Activated T-helper 1 cell treated with Interleukin-2 at 50 U/mL for 16 hours (primary cell): ENCODE data around the gene SLC18A3.

Experiments
- DNase-seq: peaks from one replicate; pipeline ENCODE4 v3.0.0-alpha.2; 2020; ENCODE audit warnings: low read depth

Gene SLC18A3

DNA sequence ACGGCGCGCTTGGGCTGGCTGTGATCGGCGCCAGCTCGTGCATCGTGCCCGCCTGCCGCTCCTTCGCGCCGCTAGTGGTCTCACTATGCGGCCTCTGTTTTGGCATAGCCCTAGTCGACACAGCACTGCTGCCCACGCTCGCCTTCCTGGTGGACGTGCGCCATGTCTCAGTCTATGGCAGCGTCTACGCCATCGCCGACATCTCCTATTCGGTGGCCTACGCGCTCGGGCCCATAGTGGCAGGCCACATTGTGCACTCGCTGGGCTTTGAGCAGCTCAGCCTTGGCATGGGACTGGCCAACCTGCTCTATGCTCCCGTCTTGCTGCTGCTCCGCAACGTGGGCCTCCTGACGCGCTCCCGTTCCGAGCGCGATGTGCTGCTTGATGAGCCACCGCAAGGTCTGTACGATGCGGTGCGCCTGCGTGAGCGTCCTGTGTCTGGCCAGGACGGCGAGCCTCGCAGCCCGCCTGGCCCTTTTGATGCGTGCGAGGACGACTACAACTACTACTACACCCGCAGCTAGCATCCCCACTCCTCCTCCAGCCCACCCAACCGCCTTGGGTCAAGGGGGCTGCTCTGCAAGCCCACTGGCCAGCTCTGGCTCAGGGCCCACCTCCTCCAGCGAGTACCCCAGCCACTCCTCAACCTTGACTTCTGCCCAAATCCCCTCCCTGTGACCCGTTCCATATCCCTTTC, 1.9 kb downstream of the SLC18A3 start:
- DNase-seq = no peak

DNA sequence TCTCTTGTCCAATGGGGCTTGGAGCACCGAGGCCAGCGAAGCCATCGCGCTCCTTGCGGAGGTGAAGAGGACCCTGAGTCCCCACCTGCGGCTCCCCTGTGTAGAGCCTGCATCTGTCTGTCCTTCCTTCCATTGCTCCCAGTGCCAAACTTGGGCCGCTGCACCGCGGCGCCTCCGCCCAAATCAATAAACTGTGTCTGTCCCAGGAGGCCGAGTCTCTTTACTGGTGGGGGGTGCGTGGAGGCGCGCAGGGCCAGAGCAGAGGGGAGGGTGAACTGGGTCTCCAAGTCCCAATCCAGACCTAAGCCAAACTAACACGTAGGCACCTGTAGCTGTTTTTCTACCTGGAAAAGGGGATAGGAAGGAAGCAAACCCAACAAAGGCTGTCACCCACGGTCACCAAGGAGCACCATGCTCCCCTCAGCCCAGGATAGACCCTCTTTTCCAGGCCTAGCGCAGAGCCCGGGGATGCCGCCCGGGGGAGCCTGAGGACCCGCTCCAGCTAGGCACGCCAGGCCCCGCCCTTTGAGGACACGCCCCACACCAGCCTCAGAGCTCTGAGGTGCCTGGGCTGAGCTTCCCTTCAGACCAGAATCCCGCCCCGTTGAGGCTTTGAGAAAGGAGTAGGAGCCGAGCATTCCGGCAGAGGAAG, 2.5 kb downstream of the SLC18A3 start:
- no peak for DNase-seq

DNA sequence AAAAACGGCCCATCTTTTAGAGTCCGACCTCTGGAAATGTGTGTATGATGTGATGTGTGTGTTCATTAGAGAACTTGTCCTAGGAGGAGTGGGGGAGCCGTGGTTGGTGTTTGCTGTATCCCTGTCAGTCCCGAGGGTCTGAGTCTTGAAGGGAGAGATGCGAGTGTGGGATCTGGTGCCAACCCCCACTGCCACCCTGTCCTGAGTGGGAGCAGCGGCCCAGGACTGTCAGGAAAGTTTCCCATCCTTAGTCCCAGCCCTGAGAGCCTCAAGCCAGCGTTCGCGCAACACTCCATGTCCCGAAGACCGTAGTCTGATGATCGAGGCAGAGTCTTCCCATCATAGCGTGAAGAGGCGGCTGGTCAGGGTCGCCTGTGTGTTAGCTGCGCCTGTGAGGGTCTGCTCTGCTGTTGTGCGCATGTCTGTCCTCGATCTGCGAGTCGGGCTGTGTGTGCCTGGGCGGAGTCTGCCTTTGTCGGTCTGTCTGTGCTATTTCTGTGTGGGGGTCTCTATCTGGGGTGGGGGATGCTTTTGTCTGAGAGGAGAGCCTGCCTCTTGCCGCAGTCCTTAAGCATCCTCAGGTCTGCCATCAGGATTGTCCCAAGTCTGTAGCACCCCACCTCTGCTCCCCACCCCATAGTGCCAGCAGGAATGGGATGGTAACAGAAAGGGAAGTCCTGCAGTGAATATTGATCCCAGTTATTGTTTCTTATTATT, 3.2 kb downstream of the SLC18A3 start:
- no peak for DNase-seq

DNA sequence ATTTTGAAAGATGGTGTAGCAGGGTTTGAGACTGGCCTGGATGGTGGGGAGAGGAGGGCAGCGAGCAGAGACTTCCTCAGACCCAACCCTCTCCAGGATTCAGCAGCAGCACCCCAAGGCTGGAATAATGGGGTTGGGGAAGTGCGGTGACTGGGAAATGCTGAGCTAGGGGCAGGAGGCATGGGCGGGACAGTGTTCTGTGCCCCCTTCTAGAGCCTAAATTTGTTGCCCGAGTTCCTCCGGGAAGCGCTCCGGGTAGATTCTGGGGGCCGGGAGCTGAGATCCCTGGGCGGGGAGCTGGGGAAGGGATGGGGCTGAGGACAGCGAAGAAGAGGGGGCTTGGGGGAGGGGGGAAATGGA, 3.8 kb downstream of the SLC18A3 start, which contains the start of gene CHAT:
Gene CHAT (plus strand): TSS at position 156 of the 360 bp plus-strand sequence. CDS start 153 bp downstream, at position 309.
- no peak for DNase-seq

DNA sequence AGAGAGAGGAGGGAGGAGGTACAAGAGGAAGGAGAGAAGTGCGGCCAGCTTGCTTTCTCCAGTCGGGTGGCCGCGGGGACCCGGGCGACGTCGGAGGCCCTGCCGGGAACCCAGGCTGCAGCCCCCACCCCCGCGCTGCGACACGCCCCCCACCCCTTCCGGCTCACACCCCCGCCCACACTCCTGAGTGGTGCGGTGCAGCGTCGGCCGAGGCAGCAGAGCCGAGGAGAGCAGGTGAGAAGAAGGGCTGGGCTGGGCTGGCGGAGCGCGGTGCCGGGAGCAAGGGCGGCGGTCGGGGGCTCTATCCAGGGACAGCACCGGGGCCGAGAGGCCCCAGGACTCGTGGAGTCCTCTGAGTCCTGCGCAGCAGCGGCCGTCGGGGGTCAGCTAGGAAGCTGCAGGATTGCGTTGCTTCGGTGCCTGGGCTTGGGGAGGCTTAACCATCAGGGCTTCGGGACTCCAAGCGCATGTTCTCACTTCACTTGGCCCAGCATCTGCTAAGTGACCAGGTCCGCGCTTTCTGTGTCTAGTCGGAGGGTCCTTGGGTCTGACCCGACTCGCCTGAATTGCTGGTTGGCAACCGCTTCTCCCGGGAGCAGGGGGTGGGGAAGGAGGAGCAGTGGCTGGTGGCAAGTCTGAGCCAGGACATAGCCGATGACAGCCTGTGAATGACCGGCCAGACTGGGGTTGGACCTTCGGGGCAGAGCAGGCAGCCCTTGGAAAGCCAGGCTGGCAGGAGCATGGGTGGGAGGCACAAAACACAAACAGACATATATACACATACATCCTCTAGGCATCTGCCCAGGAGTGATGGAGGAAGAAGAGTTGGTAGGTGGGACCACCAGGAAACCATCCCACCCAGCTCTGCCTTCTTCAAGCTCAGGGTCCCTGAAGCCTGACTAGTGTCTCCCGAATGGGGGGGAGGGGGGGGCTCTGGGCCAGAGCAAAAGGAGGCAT, 4.4 kb downstream of the SLC18A3 start:
- no peak for DNase-seq

DNA sequence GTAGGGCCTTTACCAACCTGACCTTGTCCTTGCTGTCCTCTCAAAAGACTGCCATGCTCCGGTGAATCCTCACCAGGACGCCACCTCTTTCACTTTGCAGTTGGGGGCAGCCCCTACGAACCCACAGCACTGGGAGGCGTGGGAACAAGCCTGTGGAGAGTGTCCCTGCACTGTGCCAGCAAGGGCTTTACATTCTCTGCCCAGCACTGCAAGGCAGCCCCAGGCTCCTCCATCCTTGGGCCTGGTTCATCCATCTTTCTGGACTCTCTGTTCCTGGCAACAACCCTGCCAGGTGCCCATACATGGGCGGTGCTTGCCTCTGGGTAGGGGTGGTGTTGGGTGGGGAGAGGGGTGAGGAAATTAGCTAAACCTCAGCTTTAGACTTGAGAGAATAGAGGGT, 5.1 kb downstream of the SLC18A3 start:
- DNase-seq = no peak

DNA sequence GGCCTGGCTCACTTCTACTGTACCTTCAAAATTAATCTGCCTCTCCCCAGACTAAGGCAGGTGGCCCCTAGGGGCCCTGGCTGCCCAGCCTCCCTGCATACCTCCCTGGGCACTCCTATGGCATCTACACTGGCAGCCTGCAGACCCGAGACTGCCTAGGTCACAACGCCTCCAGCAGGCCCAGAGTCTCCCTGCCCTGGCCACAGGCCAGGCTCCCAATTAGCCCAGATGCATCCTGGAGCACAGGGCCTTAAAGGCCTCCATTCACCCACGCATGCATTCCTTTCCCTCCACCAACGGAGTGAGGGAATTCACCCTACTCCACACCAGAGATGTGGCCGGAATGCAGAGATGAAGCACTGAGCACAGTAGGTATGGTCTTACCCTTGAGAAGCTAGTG, 5.6 kb downstream of the SLC18A3 start:
- no peak for DNase-seq

DNA sequence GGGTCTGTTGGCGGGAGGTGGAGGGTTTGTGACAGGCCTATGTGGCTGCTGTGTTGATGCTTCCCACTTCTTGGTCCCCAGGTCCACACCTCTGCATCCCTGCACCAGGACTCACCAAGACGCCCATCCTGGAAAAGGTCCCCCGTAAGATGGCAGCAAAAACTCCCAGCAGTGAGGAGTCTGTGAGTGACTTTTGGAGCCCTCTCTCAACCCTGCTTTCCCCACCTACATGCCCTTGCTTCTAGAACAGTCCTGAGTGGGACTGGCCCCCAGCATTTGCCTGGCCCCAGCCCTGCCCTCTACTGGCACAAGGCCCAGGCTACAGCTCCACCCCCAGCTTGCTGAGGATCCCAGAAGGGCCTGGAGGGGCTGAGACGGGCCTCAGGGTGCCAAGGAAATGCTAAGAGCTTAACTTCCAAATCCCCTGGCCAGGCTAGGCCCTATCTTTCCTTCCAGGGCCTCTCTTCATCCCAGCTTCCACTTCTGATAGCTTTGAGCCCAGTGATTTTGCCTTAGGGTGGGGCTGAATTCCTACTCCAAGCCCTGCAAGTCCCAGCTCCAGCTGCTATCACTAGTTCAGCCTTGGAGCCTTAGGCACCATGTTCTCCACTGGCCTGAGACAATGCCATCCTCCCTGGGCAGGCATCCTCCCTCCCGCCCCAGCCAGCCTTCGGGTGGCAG, 6.5 kb downstream of the SLC18A3 start:
- DNase-seq = no peak

DNA sequence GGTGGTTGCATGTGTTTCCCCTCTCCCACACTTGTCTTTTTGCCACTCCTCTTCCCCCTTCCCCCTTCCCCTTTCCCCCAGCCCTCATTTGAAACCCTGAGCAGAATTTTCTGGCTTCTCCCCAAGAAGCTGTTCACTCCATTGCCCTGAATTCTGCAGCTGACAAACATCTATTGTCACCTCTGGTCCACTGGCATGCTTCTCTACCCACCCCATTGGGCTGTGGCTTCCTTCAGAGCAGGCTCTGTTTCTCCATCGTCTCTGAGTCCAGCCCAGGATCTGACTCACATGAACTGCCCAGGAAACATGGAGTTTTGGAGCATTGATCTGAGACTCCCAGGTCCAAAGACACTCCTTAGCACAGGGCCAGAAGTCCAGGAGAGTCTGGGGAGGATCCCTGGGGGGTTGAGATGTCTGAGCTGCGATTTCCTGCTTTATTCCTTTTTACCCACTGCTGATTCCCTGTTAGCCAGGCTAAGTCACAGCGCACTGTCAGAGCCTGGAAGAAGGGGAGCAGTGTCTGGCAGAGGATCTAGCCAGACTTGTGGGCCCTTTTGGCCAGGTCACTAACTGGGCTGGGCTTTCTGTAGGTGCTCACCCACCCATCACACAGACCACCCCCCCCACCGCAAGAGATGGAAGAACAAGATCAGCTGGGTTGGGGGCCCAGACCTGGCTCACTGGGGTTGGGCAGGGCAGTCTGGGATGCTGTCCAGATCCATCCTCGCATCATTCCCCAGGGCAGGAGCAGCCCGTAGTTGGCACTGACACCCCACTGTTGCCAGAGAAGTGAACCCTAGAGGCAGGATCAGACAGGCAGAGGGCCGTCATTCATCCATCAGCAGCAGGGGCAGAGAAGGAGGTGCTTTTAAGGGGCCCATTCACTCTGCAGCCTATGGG, 7.3 kb downstream of the SLC18A3 start:
- no peak for DNase-seq

DNA sequence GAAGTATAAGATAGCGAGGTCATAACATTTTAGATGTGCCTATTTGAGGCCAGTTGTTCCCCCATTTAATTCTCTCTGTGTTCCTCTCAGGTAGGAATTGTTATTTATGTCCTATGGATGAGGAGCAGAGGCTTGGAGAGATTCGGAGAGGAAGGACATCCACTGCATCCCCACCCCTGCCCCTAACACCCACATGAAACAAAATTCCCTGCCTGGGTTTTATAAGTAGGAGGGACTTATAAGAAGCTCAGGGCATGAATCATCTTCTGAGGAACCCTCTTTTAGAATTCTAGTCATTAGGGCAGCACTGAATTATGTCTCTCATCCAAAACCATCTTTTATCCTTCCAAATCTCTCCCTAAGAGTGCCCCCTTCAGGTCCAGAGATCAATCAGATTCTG, 8.7 kb downstream of the SLC18A3 start:
- DNase-seq = no peak

DNA sequence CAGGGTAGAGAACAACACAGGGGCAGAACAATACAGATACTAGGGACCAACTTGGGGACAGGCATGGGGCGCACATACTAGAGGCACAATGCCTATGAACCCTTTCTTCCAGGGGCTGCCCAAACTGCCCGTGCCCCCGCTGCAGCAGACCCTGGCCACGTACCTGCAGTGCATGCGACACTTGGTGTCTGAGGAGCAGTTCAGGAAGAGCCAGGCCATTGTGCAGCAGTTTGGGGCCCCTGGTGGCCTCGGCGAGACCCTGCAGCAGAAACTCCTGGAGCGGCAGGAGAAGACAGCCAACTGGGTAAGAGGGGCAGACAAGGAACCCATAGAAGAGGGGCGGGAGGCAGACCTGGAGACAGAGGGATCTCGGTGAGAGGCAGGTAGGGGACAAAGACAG, 9.5 kb downstream of the SLC18A3 start:
- DNase-seq = no peak

DNA sequence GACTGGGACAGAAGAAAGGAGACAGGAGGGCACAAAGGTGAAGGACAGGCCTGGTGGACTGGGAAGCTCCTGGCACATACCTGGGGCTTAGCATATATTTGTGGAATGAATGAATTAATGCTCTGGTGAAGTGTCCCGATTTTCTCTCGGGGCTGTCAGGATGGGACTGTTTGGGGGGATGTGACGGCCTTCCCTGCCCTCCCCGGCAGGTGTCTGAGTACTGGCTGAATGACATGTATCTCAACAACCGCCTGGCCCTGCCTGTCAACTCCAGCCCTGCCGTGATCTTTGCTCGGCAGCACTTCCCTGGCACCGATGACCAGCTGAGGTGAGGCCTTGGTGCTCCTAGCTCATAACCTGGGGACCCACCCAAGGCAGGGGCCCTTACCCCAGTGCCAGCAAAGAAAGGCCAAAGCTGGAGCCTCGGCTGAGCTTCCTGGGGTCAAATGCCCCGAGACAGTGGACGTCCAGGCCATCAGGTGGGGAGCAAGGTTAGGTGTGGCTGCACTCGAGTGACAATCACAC, 10.2 kb downstream of the SLC18A3 start:
- no peak for DNase-seq

DNA sequence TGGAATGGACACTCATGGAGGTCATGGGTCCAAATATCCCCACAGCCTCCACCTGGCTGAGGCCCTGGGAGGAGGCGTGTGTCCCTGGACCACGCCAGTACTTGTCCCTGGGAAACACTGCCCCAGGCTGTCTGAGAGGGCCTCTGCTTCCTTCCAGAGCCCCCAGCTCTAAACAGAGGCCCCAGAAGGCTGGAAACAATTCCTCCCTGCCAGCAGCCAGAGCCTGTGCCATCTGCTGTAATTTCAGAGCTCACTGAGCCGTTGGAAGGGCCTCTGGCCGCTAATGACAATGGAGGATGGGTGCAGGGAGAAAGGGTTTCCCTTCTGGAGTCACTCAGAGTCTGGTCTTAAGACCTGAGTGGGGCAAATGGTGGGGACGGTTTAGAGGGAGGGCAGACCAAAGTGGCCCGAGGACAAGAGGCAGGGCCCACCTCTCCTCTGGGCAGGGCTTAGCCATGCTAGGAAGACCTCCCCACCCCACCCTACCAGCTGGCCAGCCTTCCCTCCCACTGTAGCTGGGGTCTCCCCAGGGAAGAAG, 10.8 kb downstream of the SLC18A3 start:
- no peak for DNase-seq

DNA sequence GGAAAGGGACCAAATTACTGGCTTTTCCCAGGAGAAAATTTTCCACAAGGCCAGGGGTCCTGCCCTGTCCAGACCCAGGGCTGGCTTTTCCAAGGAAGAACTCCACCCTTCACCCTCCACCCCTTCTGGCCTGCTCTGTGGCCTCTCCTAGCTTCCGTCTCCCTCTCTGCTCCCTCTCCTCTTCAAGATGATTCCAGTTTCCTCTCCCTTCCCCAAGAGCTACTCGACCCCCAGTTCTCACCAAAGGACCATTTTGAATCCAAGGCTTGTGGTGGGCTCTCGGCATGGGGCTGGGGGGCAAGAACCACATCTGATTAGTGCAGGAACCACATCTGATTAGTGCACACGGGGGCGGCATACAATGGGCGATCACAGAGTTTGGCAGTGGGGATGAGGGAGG, 11.5 kb downstream of the SLC18A3 start:
- DNase-seq = no peak

DNA sequence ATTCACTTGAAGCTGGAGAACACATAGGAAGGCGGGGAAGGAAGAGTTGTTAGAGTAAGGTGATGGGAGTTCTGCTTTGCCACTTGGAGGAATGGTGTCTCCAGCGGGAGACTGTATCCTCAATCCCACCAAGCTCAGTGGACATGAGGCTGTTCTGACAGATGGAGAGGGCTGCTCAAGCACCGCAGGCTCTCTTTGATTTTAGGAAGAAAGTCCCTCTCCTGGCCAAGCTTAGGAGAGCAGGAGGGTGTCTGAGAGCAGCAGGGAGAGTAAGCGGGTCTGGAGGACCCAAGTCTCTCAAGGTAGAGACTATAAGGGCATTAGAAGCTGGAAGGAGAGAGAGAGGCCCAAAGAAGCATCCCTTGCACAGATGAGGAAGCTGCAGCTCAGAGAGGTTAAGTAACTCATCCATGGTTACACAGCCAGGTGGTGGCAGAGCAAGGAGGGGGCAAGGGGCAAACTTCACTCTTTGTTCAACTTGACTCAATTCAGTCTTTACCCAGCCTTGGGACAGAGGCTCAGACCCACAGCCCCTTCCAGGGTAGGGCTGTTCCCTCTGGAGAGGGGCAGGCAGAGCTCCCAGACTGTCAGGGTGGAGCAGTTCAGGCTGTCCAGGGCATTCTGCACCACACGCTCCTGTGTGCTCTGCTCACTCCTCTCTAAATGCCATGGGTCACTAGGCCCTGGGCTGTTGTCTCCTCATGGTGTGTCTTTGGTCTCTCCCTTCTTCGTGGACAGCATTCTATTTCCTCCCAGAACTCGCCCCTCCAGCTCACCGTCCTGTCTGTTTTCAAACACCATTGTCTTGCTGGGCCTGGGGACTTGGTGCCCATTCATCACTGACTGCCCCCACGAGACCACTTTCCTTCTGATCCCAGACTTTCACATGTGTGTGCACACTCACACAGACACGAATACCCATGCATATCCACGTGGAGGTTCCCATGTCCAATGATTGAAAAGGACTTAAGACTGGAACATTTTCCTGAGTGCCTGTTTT, 12.6 kb downstream of the SLC18A3 start:
- no peak for DNase-seq

DNA sequence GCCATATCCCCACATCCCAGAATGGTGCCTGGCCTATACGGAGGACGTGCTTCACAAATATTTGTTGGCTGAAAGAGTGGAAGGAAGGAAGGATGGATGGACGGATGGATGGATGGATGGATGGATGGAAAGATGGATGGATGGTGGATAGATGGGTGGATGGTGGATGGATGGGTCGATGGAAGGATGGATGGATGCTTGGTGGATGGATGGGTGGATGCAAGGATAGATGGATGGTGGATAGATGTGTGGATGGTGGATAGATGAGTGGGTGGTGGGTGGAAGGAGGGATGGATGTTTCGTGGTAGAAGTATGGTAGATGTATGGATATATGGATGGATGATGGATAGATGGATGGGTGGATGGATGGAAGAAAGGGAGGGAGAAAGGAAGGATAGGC, 14.5 kb downstream of the SLC18A3 start:
- no peak for DNase-seq

DNA sequence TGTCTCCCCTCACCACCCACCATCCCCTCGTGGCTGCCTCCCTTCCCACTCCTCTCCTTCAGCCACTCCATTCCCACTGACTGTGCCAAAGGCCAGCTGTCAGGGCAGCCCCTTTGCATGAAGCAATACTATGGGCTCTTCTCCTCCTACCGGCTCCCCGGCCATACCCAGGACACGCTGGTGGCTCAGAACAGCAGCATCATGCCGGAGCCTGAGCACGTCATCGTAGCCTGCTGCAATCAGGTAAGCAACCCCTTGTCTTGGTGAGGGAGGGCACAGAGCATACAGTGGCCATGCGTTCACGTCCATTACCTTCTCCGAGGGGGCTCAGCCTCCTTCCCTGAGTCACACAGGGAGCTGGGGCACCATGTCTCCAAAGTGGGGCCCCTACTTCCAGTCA, 15.3 kb downstream of the SLC18A3 start:
- no peak for DNase-seq

DNA sequence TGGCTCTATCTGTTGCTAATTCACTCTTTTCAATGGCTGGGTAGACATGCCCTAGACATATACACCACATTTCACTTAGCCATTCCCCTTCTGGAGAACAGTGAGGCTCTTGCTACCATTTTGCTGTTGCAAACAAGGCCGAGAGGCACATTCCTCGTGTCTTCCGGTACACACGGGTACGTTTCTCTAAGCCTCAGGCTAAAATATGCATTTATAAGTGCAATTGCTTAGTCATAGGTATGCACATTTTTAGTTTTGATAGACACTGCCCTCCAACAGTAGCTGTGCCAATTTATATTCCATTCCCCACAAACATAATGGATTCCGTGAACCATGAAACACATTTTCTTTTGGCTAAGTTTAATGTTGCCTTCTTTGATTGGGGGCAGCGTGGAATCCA, 16.9 kb downstream of the SLC18A3 start:
- DNase-seq = no peak
